ENCODE measurements around the gene PEX12.

DNA sequence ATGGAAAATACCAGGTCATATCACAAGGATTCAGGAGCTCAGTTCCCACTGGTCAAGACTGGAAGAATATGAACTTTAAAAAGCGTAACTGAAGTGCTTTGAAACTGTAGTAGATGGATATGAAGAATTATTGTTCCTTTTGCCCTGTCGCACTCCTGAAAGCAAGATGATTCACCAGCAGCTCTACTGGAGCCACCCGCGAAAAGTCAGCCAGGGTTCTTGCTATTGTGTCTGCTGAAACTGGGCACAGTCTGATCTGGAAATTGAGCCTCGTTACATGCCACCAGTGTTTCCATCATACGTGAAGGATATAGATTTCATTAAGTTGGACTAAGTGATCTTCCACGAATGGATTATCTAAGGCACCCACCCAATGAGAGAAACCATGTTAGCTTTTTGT is 25.3 kb upstream of the PEX12 start:
- TF ChIP-seq, protein P1, sequence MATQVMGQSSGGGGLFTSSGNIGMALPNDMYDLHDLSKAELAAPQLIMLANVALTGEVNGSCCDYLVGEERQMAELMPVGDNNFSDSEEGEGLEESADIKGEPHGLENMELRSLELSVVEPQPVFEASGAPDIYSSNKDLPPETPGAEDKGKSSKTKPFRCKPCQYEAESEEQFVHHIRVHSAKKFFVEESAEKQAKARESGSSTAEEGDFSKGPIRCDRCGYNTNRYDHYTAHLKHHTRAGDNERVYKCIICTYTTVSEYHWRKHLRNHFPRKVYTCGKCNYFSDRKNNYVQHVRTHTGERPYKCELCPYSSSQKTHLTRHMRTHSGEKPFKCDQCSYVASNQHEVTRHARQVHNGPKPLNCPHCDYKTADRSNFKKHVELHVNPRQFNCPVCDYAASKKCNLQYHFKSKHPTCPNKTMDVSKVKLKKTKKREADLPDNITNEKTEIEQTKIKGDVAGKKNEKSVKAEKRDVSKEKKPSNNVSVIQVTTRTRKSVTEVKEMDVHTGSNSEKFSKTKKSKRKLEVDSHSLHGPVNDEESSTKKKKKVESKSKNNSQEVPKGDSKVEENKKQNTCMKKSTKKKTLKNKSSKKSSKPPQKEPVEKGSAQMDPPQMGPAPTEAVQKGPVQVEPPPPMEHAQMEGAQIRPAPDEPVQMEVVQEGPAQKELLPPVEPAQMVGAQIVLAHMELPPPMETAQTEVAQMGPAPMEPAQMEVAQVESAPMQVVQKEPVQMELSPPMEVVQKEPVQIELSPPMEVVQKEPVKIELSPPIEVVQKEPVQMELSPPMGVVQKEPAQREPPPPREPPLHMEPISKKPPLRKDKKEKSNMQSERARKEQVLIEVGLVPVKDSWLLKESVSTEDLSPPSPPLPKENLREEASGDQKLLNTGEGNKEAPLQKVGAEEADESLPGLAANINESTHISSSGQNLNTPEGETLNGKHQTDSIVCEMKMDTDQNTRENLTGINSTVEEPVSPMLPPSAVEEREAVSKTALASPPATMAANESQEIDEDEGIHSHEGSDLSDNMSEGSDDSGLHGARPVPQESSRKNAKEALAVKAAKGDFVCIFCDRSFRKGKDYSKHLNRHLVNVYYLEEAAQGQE (IDR thresholded peaks at IDR 0.05) = no peak
- TF ChIP-seq, protein P2, sequence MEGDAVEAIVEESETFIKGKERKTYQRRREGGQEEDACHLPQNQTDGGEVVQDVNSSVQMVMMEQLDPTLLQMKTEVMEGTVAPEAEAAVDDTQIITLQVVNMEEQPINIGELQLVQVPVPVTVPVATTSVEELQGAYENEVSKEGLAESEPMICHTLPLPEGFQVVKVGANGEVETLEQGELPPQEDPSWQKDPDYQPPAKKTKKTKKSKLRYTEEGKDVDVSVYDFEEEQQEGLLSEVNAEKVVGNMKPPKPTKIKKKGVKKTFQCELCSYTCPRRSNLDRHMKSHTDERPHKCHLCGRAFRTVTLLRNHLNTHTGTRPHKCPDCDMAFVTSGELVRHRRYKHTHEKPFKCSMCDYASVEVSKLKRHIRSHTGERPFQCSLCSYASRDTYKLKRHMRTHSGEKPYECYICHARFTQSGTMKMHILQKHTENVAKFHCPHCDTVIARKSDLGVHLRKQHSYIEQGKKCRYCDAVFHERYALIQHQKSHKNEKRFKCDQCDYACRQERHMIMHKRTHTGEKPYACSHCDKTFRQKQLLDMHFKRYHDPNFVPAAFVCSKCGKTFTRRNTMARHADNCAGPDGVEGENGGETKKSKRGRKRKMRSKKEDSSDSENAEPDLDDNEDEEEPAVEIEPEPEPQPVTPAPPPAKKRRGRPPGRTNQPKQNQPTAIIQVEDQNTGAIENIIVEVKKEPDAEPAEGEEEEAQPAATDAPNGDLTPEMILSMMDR (IDR thresholded peaks at IDR 0.05) = no peak
- TF ChIP-seq RFX5 (IDR thresholded peaks at IDR 0.05) (no peak), HOXA7 (CRISPR knock-in tag; IDR thresholded peaks at IDR 0.05) (no peak), SMC3 (IDR thresholded peaks at IDR 0.05) (no peak), CHD2 (IDR thresholded peaks at IDR 0.05; ENCODE audit: low read length, partially characterized antibody) (no peak), MAFK (IDR thresholded peaks at IDR 0.05; ENCODE audit: partially characterized antibody) (no peak), POLR2A (IDR thresholded peaks at IDR 0.05; ENCODE audit: low read length) (no peak), CBX2 (IDR thresholded peaks at IDR 0.05; ENCODE audit: borderline replicate concordance, low read depth) (no peak)
- TF ChIP-seq, protein P3, sequence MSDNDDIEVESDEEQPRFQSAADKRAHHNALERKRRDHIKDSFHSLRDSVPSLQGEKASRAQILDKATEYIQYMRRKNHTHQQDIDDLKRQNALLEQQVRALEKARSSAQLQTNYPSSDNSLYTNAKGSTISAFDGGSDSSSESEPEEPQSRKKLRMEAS (IDR thresholded peaks at IDR 0.05) = no peak
- TF ChIP-seq, protein P4, sequence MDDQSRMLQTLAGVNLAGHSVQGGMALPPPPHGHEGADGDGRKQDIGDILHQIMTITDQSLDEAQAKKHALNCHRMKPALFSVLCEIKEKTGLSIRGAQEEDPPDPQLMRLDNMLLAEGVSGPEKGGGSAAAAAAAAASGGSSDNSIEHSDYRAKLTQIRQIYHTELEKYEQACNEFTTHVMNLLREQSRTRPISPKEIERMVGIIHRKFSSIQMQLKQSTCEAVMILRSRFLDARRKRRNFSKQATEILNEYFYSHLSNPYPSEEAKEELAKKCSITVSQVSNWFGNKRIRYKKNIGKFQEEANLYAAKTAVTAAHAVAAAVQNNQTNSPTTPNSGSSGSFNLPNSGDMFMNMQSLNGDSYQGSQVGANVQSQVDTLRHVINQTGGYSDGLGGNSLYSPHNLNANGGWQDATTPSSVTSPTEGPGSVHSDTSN (IDR thresholded peaks at IDR 0.05) = no peak
- TF ChIP-seq, protein P5, sequence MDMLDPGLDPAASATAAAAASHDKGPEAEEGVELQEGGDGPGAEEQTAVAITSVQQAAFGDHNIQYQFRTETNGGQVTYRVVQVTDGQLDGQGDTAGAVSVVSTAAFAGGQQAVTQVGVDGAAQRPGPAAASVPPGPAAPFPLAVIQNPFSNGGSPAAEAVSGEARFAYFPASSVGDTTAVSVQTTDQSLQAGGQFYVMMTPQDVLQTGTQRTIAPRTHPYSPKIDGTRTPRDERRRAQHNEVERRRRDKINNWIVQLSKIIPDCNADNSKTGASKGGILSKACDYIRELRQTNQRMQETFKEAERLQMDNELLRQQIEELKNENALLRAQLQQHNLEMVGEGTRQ (IDR thresholded peaks at IDR 0.05) = no peak
